ENCODE results near the gene GOLGA6D.
"Not testable (repeated sequence)": the region's sequence is repeated elsewhere in the genome, so short reads cannot be mapped to it uniquely, and the experiment has no call there.

Gene GOLGA6D

GRCh38 chr15:75314552-75315290 is 32.1 kb downstream of the GOLGA6D start:
- Histone ChIP-seq H3K9me3 (ENCODE audit: control insufficient read depth, insufficient read depth, low read length) (no peaks in the 10 kb centered on the region), H3K9ac (ENCODE audit: low read depth, low read length) (no peak overlapping the region), H3K4me3 (ENCODE audit: low read depth, low read length) (no peak overlapping the region), H3K27me3 (ENCODE audit: control insufficient read depth, insufficient read depth, low read length) (no peaks in the 10 kb centered on the region), H3K27ac (ENCODE audit: low read depth, low read length) (no peak overlapping the region), H3K36me3 (ENCODE audit: control insufficient read depth, insufficient read depth, low read length) (no peaks in the 10 kb centered on the region), H3K4me1 (ENCODE audit: control insufficient read depth, insufficient read depth, low read length) (no peaks in the 10 kb centered on the region)

- not testable (repeated sequence) for H3K4me3 ChIP-seq (ENCODE audit: low read depth, low read length); H3K9me3 ChIP-seq (ENCODE audit: control insufficient read depth, insufficient read depth, low read length); H3K9ac ChIP-seq (ENCODE audit: low read depth, low read length); H3K4me1 ChIP-seq (ENCODE audit: control insufficient read depth, insufficient read depth, low read length); H3K27me3 ChIP-seq (ENCODE audit: control insufficient read depth, insufficient read depth, low read length); H3K27ac ChIP-seq (ENCODE audit: low read depth, low read length); H3K36me3 ChIP-seq (ENCODE audit: control insufficient read depth, insufficient read depth, low read length)
Observed at GRCh38 chr15:75319231-75319897, 36.7 kb downstream of the GOLGA6D start.

- no peaks in the 10 kb centered on the region for H3K36me3 ChIP-seq (ENCODE audit: control insufficient read depth, insufficient read depth, low read length)
Observed at GRCh38 chr15:75321711-75322110, 39.1 kb downstream of the GOLGA6D start.

GRCh38 chr15:75325922-75326321 is 43.3 kb downstream of the GOLGA6D start:
- Histone ChIP-seq H3K36me3 (ENCODE audit: control insufficient read depth, insufficient read depth, low read length) (no peaks in the 10 kb centered on the region), H3K27ac (ENCODE audit: low read depth, low read length) (no peak overlapping the region), H3K4me3 (ENCODE audit: low read depth, low read length) (no peak overlapping the region), H3K4me1 (ENCODE audit: control insufficient read depth, insufficient read depth, low read length) (no peaks in the 10 kb centered on the region), H3K9me3 (ENCODE audit: control insufficient read depth, insufficient read depth, low read length) (no peaks in the 10 kb centered on the region), H3K27me3 (ENCODE audit: control insufficient read depth, insufficient read depth, low read length) (no peaks in the 10 kb centered on the region), H3K9ac (ENCODE audit: low read depth, low read length) (no peak overlapping the region)

More at GRCh38 chr15:75321711-75322110, 39.1 kb downstream of the GOLGA6D start:
- Histone ChIP-seq H3K4me3 (ENCODE audit: low read depth, low read length) (no peak overlapping the region), H3K27me3 (ENCODE audit: control insufficient read depth, insufficient read depth, low read length) (no peaks in the 10 kb centered on the region), H3K4me1 (ENCODE audit: control insufficient read depth, insufficient read depth, low read length) (no peaks in the 10 kb centered on the region), H3K9ac (ENCODE audit: low read depth, low read length) (no peak overlapping the region), H3K27ac (ENCODE audit: low read depth, low read length) (no peak overlapping the region), H3K9me3 (ENCODE audit: control insufficient read depth, insufficient read depth, low read length) (no peaks in the 10 kb centered on the region)

- no peaks in the 10 kb centered on the region for H3K27me3 ChIP-seq (ENCODE audit: control insufficient read depth, insufficient read depth, low read length)
- no peak overlapping the region for H3K4me3 ChIP-seq (ENCODE audit: low read depth, low read length)
- H3K9ac ChIP-seq (ENCODE audit: low read depth, low read length): no peak overlapping the region
- no peaks in the 10 kb centered on the region for H3K36me3 ChIP-seq (ENCODE audit: control insufficient read depth, insufficient read depth, low read length)
- no peaks in the 10 kb centered on the region for H3K4me1 ChIP-seq (ENCODE audit: control insufficient read depth, insufficient read depth, low read length)
- H3K27ac ChIP-seq (ENCODE audit: low read depth, low read length): no peak overlapping the region
- H3K9me3 ChIP-seq (ENCODE audit: control insufficient read depth, insufficient read depth, low read length): no peaks in the 10 kb centered on the region
Observed at GRCh38 chr15:75327005-75327404, 44.4 kb downstream of the GOLGA6D start.

- H3K9me3 ChIP-seq (ENCODE audit: control insufficient read depth, insufficient read depth, low read length): no peaks in the 10 kb centered on the region
- no peak overlapping the region for H3K4me3 ChIP-seq (ENCODE audit: low read depth, low read length)
Observed at GRCh38 chr15:75327491-75327890, 44.9 kb downstream of the GOLGA6D start.

GRCh38 chr15:75328493-75329314 is 46.1 kb downstream of the GOLGA6D start:
- Histone ChIP-seq H3K36me3 (ENCODE audit: control insufficient read depth, insufficient read depth, low read length) (no peaks in the 10 kb centered on the region), H3K27ac (ENCODE audit: low read depth, low read length) (no peak overlapping the region), H3K9me3 (ENCODE audit: control insufficient read depth, insufficient read depth, low read length) (no peaks in the 10 kb centered on the region), H3K4me3 (ENCODE audit: low read depth, low read length) (no peak overlapping the region), H3K27me3 (ENCODE audit: control insufficient read depth, insufficient read depth, low read length) (no peaks in the 10 kb centered on the region), H3K4me1 (ENCODE audit: control insufficient read depth, insufficient read depth, low read length) (no peaks in the 10 kb centered on the region), H3K9ac (ENCODE audit: low read depth, low read length) (no peak overlapping the region)

More at GRCh38 chr15:75327491-75327890, 44.9 kb downstream of the GOLGA6D start:
- Histone ChIP-seq H3K27me3 (ENCODE audit: control insufficient read depth, insufficient read depth, low read length) (no peaks in the 10 kb centered on the region), H3K36me3 (ENCODE audit: control insufficient read depth, insufficient read depth, low read length) (no peaks in the 10 kb centered on the region), H3K9ac (ENCODE audit: low read depth, low read length) (no peak overlapping the region), H3K27ac (ENCODE audit: low read depth, low read length) (no peak overlapping the region), H3K4me1 (ENCODE audit: control insufficient read depth, insufficient read depth, low read length) (no peaks in the 10 kb centered on the region)

- no peak overlapping the region for H3K4me3 ChIP-seq (ENCODE audit: low read depth, low read length)
- no peaks in the 10 kb centered on the region for H3K27me3 ChIP-seq (ENCODE audit: control insufficient read depth, insufficient read depth, low read length)
- no peaks in the 10 kb centered on the region for H3K4me1 ChIP-seq (ENCODE audit: control insufficient read depth, insufficient read depth, low read length)
- H3K9ac ChIP-seq (ENCODE audit: low read depth, low read length): no peak overlapping the region
- H3K9me3 ChIP-seq (ENCODE audit: control insufficient read depth, insufficient read depth, low read length): no peaks in the 10 kb centered on the region
- no peaks in the 10 kb centered on the region for H3K36me3 ChIP-seq (ENCODE audit: control insufficient read depth, insufficient read depth, low read length)
- H3K27ac ChIP-seq (ENCODE audit: low read depth, low read length): no peak overlapping the region
Observed at GRCh38 chr15:75329571-75329970, 46.9 kb downstream of the GOLGA6D start.

- not testable (repeated sequence) for H3K9ac ChIP-seq (ENCODE audit: low read depth, low read length); H3K27ac ChIP-seq (ENCODE audit: low read depth, low read length); H3K36me3 ChIP-seq (ENCODE audit: control insufficient read depth, insufficient read depth, low read length); H3K4me1 ChIP-seq (ENCODE audit: control insufficient read depth, insufficient read depth, low read length); H3K4me3 ChIP-seq (ENCODE audit: low read depth, low read length); H3K27me3 ChIP-seq (ENCODE audit: control insufficient read depth, insufficient read depth, low read length); H3K9me3 ChIP-seq (ENCODE audit: control insufficient read depth, insufficient read depth, low read length)
Observed at GRCh38 chr15:75332093-75332492, 49.5 kb downstream of the GOLGA6D start.

- H3K9me3 ChIP-seq (ENCODE audit: control insufficient read depth, insufficient read depth, low read length); H3K9ac ChIP-seq (ENCODE audit: low read depth, low read length): not testable (repeated sequence)
Observed at GRCh38 chr15:75333654-75334419, 51.2 kb downstream of the GOLGA6D start.

More at GRCh38 chr15:75333654-75334419, 51.2 kb downstream of the GOLGA6D start:
- not testable (repeated sequence) for H3K27ac ChIP-seq (ENCODE audit: low read depth, low read length); H3K4me3 ChIP-seq (ENCODE audit: low read depth, low read length); H3K4me1 ChIP-seq (ENCODE audit: control insufficient read depth, insufficient read depth, low read length); H3K36me3 ChIP-seq (ENCODE audit: control insufficient read depth, insufficient read depth, low read length); H3K27me3 ChIP-seq (ENCODE audit: control insufficient read depth, insufficient read depth, low read length)
